Hypothalamus (tissue), 51 donors: ENCODE measurements around the gene OR4D11.
"Not testable (repeated sequence)": the region's sequence is repeated elsewhere in the genome, so short reads cannot be mapped to it uniquely, and the experiment has no call there.

Experiments used
- DNase-seq, 51 donors: peaks; one replicate each; lab custom pipeline; 2025; lab: John Stamatoyannopoulos, UW

The OR4D11 gene

DNA sequence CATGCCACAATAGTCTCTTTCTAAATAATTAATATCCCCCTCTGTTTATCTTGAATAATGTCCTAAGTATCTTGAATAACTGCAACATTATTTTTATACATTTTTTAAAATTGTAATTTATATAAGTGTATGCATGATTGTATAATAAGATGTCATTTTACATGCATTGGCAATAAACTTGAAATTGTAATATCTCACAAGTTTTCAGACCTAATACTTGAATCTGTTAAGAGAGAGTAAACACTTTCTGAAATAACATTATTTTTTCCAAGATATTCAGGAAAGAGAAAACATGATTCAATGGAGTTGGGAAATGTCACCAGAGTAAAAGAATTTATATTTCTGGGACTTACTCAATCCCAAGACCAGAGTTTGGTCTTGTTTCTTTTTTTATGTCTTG is at the start of gene OR4D11:
Gene OR4D11 (plus strand): TSS at position 301 of the 400 bp plus-strand sequence. CDS start 0 bp downstream, at position 301.
- no peak for DNase-seq

DNA sequence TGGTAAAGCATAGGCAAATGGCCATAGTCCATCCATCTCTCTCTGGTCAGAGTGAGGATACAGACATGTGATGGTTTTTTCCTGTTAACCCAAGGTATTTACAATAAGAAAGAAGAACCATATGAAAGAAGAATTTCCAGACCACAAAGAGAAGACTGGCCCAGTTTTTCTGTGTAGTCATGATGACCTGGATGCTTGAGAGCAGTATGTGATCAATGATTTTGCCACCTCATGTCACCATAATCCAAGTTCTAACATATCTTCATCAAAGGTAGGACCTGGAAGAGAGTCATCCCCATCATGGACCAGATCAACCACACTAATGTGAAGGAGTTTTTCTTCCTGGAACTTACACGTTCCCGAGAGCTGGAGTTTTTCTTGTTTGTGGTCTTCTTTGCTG is 46.7 kb upstream of the OR4D11 start, which contains the start of gene OR4D6:
Gene OR4D6 (plus strand): TSS at position 301 of the 400 bp plus-strand sequence. CDS start 0 bp downstream, at position 301.
- DNase-seq: no peak

DNA sequence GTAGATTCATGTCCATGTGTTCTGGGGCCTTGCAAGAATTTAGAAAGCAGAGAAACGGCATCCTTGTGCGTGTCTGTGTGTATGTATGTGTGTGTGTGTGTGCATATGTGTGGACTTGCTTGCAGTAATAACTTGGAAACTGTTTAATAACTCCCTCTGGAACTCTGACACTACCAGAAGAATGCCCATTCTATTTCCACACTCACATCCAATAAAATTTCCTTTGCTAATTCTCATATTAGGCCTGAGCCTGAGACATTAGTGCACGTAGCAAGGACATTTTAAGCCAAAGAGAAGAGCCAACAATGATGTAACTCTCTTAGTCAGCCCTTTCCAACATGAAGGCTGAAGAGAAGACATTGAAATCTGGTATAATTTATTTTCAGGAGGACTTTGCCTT is 43.5 kb upstream of the OR4D11 start:
- no peak for DNase-seq

DNA sequence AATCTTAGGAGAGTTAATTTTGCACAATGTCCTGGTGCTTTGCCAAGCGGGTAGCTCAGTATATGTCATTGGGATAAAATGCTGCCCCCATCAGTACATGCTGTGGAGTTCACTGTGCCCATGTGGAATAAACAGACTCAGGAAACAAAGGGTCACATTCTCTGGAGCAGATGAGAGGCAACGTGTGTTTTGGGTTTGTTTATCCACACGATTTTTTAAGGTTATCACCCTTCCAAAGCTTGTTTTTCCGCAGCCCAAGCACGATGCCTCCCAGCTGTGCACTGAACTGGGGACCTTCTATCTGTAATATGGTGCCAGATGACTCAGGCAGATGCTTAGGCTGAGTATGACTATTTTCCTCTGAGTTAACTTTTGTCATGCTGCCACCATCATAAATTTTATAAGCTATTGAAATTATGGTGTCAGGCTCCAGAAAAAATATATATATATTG is 40.2 kb upstream of the OR4D11 start:
- DNase-seq: no peak

DNA sequence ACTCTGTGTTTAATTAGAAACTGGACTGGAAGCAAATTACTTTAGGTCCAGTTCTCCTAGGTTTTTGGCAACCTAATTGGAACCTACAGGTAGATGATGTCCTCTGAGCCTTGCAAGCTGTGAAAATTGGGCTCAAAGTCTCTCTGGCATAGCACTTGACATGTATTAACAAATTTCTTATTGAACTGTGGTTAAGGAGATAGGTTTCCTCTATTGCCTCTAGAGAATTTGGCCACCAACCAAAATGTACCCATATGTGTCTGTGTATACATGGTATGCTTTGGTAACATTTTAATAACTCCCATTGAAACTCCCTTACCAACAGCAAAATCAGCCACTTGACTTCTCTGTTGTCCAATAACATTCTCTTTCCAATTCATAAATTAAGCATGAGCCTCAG is 30.4 kb upstream of the OR4D11 start, which contains the start of gene OR4D10:
Gene OR4D10 (plus strand): TSS at position 301 of the 400 bp plus-strand sequence. CDS start 4,115 bp downstream, outside the sequence.
- no peak for DNase-seq

DNA sequence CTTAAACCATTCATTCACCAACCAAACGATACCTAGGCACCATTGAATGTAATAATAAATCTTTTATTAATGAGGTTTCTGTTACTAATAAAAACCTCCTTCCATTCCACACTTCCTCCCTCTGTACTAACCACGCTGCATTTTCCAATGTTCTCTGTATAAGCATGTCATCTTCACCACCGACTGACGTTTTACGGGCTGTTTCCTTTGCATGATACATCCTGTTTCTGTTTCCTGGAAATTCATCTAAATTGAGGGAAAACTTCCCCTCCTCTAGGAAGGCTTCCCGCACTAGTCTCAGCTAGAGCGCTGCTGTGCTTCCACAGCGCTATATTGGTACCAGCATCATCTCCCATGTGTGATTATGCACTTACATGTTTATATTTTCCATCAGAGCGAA is 28.2 kb upstream of the OR4D11 start:
- DNase-seq: no peak

DNA sequence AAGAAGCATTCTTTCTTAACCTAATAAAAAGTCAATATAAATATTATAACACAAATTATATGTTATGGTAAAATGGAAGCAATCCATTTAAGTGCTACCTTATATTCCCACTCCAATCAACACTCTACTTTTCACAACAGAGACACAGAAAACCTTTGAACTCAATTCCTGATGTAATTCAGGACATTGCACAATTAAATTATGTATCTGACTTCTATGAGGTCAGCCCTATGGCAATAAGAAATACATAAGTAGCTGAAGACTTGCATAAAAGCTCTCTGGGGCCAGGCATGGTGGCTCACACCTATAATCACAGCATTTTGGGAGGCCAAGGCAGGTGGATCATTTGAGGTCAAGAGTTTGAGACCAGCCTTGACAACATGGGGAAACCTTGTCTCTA is 23.5 kb upstream of the OR4D11 start:
- DNase-seq: no peak

DNA sequence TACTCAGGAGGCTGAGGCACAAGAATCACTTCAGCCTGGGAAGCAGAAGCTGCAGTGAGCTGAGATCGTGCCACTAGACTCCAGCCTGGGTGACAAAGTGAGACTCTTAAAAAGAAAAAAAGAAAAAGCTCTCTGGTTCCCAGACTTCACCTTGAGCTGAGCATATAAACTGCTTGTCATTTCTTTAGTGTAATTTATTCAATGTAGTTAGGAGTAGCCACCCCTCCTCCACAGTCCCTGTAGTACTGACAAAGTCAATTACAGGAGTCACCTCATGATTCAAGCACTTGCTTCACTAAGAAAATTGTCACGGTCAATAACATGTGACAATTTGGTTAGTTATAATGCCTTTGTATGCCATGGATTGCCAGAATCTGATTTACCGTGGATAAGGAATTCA is 23.0 kb upstream of the OR4D11 start:
- DNase-seq: no peak

DNA sequence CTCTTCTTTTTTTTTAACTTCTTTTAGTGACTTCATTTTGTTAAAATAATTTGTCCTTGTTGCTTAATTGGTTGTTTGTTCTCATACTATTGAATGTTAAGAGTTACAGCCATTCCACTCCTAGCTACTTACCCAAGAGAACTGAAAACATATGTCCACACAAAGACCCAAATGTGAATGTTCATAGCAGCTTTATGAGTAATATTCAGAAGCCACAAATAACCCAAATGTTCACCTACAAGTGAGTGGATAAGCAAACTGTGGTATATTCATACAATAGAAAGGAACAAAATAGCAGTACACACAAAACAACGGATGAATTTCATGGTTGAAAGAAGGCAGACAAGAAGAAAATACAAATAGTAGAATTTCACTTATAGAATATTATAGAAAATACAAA is 1.4 kb upstream of the OR4D11 start:
- DNase-seq: no peak

DNA sequence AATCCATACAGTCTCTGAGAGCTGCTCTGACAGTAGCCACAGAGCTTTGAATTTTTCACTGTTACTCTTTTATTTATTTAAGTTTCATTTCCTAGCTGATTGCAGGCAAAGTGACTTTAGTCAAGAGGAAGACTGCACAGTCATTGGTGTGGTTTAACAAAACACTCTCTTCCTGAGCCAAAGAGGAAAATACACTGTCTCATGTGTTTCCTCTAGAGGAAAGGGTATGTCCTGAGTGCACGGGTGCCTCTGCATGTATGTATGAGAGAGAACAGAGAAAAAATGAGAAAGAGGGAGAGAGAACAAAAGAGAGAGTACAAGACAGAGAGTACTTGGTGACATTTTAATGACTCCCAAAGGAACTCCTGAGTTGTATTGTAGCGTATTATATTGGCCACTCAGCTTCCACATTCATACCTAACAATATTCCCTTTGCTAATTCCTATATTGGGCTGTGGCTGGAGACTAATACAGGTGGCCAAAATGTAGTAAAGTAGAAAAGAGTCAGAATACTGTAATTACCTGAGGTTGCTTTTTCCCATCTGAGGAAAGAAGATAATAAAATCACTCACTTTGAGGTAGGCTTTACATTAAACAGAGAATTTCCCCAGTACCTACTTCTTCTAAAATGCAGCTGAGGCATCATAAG is 7.7 kb downstream of the OR4D11 start, which contains the start of gene OR4D9:
Gene OR4D9 (plus strand): TSS at position 599 of the 649 bp plus-strand sequence. CDS start 3,374 bp downstream, outside the sequence.
- DNase-seq: no peak

DNA sequence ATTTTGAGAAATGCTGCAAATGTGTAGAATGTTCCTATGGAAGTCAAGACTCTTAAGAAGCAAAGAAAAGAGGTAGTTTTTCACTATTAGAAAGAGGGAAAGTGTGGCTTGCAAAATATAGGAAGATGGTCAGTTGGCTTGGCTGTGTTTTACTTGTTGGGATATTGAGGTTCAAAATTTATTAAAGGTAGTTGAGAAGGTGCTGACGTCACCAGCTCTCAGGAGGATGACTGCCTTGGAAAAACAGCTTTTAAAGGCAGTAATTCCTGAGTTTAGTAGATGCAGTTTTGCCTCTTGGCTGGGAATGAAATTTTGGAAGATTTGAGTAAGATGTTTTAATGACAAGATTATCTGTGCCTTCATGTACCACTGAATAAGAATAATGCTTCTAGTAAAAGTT is 8.3 kb downstream of the OR4D11 start:
- DNase-seq: no peak

DNA sequence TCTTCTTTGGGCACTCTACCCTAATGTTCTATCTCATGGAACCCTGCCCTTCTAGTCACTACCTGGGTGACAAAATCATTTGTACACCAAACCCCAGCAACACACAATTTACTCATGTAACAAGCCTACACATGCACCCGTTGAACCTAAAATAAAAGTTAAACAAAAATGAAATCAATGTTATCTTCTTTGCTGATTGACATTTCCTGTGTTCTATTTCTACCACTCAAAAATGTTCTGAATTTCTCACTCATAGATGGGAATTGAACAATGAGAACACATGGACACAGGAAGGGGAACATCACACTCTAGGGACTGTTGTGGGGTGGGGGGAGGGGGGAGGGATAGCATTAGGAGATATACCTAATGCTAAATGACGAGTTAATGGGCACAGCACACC is 16.8 kb downstream of the OR4D11 start:
- DNase-seq: not testable (repeated sequence)

DNA sequence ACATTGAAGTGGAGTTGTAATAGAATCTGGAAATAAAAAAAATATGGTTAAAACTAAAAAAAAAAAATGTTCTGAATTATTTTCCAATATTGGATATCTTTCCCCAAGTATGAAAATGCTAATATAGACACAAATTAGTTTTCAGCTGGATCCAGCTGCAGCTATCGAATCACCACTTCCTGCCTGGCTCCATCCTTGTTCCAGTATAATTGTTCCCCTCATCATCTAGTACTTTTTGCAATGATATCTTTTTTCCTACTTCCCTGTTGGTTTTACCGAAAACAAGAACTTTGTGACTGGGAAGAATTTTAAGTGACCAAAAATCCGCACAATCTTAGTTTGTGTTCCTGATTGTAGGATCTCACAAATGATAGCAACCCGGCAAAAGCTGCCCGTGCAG is 17.4 kb downstream of the OR4D11 start:
- no peak for DNase-seq

DNA sequence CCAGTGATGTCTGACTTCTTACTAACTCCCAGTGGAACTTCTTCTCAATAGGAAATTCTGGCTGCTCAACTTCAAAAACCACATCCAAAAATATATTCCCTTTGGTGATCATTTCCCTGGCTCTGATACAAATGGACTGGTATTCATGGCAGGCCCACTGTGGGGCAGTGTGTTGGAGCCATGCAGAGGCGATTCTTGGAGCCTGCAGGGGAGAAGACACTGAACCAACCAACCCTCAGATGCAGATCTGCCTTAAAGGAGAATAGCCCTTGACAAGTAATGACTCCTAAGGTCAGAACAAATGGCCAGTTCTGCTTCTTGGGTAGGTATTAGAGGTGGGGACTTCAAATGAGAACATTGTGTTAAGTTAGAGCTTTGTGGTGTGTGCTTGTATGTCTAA is 20.2 kb downstream of the OR4D11 start:
- no peak for DNase-seq

DNA sequence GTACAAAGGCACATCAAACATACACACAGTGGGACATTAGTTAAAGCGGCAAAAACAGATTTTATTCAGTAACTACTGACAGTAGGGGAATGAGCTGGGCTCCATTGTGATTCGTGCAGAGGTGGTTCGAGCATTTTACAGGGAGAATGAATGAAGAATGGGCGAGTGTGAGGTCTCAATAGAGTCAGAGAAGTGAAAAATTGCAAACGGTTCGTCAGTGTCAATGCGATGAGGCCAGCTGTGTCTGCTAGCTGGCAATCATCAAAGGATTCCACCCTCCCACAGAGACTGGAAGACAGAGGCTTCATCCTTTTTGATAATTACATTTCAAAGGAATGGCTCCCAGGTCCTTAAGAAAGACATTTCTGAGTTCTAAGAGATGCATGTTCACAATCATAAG is 25.3 kb downstream of the OR4D11 start:
- DNase-seq: no peak

DNA sequence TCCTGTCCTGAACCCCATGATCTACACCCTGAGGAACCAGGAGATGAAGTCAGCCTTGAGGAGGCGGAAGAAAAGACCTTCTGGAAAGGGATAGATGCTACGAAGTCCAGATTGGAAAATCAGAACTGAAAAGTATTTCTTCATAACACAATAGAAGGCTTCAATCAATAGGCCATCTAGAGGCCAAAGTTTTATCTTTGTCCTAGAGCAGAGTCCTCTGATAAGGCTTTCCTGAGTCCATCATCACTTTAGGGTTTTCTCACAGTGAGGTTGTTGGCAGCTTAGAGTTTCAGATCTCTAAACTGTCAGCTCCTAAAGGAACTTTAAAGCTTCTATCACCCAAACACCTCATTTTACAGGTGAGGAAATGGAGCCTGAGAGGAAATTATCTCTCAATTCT is 29.2 kb downstream of the OR4D11 start:
- DNase-seq: no peak

DNA sequence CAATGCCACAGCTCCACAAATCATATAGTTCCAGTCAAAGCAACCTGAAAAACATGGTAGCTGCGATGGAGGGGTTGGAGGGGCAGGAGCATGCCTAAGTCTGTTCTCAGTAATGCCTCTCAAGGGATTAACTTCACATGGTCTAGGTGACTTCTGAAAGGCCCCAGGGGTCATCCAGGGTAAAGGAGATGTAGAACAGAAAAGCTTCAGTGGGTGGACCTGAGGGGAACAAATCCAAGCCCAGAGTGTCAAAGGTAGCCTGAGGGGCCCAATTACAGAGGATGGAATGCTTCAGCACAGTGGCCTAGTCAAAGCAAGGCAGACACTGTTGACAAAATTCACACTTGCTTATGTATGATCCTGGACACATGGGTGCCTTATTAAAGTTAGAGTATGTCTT is 31.3 kb downstream of the OR4D11 start:
- no peak for DNase-seq

DNA sequence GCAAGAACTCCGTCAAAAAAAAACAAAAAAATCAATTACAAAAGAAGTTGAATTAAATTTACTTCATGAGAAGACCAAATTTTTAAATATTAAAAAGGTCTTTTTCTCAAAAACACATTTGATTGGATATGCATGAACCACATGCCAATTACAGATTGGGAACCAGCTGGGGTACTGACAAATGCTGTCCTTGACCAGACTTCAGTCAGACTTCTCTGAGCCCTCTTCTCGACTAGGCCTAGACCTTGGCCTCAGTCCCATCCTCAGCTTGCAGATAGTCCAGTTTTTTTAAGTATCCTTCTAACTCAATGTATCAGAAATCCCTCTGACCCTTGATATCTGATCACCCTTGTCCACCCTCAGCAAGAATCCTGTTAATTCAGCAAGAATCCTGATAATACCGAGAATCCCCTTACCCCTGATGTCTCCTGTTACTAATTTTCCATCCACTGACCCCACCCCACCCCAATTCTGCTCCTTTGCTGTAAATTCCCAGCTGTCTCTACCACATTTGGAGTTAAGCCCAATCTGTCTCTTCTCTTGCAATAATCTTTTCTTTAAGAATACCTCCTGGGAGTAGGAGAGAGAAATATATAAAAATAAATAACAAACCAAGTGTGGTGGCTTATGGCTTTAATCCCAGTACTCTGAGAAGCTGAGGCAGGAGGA is 38.9 kb downstream of the OR4D11 start:
- no peak for DNase-seq

DNA sequence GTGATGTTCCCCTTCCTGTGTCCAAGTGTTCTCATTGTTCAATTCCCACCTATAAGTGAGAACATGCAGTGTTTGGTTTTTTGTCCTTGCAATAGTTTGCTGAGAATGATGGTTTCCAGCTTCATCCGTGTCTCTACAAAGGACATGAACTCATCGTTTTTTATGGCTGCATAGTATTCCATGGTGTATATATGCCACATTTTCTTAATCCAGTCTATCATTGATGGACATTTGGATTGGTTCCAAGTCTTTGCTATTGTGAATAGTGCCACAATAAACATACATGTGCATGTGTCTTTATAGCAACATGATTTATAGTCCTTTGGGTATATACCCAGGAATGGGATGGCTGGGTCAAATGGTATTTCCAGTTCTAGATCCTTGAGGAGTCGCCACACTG is 40.3 kb downstream of the OR4D11 start:
- DNase-seq: not testable (repeated sequence)

DNA sequence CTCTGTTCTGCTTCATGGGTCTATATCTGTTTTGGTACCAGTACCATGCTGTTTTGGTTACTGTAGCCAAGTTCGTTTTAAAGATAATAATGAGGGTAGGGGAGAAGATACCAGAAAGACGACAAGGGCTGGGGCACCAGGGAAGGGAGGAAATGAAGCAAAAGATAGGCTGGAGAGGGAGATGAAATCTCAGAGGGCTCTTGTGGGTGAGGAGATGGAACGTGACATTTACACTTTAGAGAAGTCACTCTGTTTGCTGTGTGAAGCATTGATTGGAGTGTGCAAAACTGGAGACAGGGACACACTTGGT is 41.4 kb downstream of the OR4D11 start:
- DNase-seq: no peak

DNA sequence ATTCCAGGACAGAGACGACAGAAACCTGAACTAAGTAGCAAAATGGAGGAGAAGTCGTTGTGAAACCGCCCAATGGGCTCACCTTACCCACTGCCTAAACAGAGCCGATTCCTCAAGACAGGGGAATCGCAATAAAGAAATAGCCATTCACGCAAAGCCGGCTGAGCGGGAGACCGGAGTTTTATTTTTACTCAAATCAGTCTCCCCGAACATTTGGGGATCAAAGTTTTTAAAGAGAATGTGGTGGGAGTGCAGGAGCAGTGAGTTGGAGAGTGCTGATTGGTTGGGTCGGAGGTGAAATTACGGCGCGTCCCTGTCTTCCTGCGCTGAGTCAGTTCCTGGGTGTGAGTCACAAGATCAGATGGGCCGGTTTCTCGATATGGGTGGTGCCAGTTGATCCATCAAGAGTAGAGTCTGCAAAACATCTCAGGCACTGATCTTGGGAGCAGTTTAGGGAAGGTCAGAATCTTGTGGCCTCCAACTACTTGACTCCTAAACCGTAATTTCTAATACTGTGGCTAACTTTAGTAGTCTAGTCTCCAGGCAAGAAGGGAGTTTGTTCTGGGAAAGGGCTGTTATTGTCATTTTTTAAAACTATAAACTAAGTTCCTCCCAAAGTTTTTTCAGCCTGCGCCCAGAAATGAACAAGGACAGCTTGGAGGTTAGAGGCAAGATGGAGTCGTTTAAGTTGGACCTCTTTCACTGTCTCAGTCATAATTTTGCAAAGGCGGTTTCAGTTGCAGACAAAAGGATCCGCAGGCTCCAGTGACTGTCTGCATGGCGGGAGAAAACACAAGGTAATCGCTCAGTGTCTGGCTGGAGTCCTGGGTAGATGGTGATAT is 42.0 kb downstream of the OR4D11 start:
- no peak for DNase-seq
